GM10847 (cell line): Measurements from ENCODE around the gene GNG14.

Experiments used
- POLR2A ChIP-seq: IDR thresholded peaks from 2 replicates; pipeline ENCODE4 v1.6.1; 2011; ENCODE audit not compliant: insufficient read length; ENCODE audit errors: extremely low read depth

The GNG14 gene

DNA sequence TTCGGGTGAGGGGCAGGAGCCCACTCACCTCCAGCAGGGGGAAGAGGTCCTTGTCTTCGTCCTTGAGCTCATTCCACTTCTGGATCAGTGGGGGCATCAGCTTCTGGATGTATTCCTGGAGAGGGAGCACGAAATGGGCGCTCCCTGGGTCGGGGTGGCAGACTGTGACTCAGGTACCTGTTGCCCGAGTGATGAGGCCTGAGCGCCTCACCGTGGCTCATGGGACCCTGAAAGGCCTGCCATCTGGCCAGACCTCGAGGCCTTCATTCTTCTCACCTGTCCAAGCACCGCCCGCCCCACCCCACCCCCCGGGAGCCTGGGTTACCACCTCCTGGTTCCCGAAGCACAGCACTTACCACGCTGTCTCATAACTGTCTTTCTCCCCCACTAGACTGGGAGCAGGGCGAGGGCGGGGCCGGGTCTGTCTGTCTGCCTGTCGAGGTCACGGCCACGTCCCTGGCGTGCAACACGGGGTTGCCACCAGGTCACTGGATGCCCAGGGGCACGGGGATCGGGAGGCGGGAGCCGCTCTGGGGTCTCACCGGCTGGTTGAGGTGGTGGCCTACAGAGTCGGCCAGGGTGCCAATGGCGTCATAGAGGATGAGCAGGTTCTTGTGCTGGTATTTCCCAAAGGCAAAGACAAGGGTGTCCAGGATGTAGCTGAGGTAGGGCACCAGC is 18.0 kb downstream of the GNG14 start:
- TF ChIP-seq POLR2A, result no peak

DNA sequence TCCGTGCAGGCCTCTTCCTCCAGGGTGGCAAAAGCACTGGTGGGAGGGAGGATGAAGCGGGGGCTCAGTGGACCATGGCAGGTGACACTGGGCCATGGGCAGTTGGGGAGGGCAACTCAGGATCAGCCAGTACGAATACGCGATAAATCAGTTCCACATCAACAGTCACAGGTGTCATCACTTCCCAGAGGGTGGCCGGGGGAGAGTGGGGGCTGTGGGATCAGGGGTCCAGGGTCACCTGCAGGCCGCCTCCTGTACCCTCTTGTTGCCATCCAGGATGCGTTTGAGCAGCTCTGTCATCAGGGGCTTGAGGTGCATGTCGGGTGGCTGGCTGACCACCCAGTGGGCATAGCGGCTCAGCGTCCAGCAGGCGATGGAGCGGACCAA is 18.5 kb downstream of the GNG14 start:
- TF ChIP-seq POLR2A, result no peak

DNA sequence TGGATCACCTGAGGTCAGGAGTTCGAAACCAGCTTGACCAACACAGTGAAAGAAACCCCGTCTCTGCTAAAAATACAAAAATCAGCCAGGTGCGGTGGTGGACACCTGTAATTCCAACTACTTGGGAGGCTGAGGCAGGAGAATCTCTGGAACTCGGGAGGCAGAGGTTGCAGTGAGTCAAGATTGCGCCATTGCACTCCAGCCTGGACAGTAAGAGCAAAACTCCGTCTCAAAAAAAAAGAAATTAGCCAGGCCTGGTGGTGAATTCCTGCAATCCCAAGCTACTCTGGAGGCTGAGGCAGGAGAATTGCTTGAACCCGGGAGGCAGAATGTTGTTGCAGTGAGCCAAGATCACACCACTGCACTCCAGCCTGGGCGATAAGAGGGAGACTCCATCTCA is 20.8 kb downstream of the GNG14 start:
- TF ChIP-seq POLR2A, result no peak

DNA sequence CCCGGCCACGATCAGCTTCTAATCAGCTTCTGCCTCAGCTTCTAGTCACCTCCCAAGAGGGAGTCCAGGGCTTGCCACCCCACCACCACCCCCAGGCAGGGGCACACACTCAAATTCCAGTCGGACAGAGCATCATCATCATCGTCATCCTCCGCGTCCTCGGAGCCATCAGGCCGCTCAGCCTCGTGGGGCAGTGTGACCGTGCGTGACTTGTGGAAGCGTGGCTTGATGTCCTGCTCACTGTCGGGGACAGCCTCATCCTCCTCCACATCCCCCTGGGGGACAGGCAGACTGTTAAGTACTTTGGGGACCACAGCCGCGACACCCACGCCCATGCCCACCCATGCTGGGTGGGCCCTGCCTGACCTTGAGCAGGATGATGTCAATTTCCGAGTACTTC is 23.4 kb downstream of the GNG14 start:
- TF ChIP-seq POLR2A, result no peak

DNA sequence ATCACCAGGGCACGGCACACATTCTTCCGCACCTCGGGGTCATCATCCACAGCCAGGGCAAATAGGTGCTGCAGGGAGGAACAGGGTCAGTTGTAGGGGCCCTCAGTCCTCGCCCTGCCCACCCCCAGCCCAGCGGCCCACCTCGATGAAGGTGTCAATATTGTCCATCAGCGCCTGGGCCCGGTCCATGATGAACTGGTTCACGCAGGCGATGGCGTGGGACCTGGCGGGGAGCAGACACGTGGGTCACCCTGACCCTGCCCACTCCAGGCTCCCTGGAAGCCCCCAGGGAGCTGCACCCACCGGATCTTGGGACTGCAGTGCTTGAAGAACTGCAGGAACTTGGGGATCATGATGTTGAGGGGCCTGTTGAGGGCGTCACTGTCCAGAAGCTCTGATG is 27.3 kb downstream of the GNG14 start:
- TF ChIP-seq POLR2A, result no peak

DNA sequence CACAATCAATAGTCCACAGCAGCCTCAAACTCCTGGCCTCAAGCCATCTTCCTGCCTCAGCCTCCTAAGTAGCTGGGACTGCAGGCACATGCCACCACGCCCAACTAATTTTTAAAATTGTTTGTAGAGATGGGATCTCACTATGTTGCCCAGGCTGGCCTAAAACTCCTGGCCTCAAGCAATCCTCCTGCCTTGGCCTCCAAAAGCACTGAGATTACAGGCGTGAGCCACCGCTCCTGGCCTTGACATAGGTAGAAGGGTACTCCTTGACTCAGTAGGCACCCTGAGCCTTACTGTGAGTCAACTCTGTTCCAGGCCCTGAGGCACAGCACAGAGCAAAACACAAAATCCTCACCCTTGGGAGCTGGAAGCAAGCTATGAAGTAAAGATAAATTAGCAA is 28.1 kb downstream of the GNG14 start:
- no peak for TF ChIP-seq POLR2A

DNA sequence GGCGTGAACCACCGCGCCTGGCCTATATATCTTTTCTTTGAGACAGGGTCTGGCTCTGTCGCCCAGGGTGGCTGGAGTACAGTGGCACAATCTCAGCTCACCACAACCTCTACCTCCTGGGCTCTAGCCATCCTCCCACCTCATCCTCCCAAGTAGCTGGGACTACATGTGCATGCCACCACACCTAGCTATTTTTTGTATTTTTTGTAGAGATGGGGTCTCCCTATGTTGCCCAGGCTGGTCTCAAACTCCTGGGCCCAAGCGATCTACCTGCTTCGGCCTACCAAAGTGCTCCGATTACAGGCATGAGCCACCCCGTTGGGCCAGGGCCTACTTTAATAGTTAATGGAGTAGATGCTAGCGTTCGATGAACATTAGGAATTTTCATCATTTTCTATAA is 32.5 kb downstream of the GNG14 start:
- no peak for TF ChIP-seq POLR2A

DNA sequence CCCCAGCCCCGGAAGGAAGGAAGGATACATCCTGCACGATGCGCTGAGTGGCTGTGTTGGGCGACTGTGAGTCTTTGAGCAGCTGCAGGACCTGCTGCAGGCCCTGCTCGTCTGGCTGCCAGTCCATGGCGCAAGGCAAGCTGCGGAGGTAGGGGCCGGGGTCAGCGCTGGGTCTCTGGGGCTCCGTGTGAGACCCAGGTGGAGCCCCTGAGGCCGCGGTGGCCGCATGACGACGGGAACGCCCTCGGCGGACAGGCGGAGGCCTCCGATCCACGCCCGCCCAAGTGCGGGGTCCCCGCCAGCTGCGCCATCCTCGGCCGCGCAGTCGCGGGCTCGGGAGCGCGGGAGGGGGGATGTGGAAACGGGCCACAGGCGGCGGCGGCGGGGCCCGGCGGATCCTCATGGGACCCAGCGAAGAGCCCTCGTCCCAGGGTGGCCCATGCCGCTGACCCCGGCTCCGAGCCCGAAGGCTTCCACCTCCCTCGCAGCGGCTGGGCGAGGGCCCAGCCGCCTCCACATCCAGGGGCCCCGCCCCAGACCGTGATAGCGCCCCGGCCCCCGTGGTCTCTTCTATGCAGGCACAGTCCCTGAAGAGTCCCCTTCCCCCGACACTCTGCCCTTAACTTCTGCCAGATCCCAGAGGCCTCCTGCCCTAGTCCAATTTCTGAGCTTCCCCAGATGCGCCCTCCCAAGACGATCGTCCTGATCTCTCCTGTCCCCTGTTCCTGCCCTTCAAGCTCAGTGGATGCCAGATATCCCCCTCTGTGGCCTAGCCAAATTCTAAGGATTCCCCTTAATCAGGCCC is 33.3 kb downstream of the GNG14 start:
- no peak for TF ChIP-seq POLR2A

DNA sequence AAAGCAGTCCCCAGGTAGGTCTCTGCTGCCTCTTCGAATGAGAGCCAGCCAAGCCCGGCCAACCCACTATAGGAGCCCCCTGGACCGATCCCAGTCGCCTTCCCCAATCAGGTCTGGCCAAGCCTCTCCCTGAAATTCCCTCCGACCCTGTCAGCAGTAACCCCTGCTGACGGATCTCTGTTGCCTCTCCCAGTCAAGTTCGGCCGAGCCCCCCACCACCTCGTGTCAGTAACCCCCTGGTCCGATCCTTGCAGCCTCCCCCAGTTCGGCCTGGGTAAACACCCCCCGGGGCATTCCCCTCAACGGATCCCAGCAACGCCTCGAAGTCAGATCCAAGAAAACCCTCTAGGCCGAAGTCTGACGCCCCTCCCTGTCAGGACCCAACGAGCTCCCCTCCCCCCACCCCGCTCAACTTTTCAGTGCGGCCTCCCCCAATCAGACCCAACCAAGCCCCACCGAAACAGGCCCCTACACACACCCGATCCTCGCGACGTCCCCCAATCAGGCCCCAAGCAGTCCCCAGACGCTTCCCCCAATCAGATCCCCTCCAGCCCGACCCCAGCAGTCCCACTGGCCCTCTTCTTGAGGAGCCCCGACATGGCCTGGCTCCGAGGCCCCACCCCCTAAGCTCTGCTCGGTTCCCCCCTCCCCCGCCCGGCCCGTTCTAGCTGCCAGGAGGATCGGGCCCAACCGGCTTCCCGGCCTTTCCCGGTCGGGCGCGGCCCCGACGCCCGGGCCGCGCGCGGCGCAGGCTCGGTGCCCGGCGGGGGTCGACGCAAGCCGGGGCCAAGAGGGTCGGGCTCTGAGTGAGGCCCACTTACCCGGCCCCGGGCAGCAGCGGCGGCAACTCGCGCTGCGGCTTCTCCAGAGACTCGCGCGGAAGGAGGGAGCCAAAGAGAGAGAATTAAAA is 34.1 kb downstream of the GNG14 start:
- no peak for TF ChIP-seq POLR2A

DNA sequence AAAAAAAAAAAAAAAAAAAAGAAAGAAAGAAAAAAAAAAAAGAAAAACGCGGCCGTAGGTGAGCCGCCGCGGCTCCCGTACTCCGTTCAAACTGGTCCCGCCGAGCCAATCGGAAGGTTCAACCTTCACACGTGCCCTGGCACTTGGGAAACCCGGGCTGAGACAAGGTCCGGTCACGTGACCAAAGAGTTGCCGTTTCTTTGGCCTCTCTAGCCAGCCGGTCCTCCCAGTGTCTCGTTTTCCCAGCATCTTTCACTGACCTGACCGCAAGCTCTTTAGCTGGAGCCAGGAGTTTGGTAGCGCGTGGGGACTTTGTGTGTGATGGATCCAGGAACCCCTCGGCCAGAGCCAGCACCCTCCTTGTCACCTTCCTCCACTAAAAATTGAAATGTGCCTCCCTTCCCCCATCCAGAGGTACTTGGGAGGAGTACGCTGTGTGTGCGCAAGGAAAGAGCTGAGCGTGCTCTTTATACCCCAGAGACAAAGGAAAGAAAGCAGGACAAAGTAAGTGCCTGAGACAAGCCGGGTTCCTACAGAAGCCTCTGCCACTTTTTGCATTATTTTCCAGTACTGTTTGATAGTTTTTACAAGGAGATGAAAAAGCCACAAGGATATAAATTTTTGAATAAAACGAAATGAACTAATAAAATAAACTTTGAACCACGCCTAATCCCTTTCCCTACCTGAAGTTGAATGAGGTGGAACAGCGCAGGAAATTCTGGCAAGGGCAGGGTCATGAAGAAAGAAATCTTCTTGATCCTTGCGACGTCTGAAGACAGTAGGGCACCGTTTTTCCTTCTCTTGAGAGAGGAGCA is 35.0 kb downstream of the GNG14 start:
- no peak for TF ChIP-seq POLR2A

DNA sequence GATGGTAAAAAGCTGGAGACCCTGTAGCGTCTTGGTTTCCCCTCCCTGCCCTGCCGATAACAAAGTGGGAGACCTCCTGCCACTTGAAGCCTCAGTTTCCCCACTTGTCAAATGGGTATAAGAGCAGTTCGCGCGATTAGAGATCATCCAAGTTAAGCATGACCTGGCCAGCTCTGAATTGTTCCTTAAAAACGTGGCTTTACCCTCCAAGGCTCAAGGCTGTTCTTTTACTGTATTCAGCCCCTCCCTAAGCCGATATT is 35.5 kb downstream of the GNG14 start:
- no peak for TF ChIP-seq POLR2A

DNA sequence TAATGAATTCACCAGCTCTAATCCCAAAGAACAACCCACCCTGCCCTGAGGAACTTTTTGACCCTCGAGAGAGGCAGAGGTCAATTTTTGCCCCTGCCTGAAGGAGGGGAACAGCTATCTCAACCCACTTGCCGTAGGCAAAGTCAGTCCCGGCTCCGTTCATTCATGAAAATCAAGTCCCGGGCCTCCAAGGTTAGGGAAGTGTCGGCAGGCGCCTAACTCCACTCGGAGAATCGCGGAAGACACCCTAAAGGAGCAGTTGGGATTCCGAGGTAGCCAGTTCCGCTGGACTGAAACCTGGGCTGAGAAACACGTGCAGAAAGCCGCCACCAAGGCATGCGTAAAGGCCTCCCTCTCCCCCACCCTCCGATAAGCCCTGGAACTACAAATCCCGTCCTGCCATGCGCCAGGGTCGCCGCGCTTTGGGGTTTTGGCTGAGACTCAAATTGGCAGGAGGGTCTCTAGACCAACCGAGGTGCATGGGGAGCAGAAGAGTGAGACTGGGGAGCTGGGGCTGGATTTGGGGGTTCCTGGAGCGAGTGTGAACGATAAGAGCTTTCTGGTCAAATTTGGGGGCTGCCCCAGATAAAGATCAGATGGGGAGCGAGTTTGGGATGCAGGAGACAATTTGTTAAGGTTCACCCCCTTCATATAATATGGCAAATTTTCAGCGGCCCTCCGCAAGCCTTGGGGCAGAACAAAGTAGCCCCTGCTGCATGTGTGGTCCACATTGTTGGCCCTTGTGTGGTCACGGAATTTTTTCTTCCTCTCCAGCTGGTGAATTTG is 36.0 kb downstream of the GNG14 start, which contains the start of gene TNPO2:
Gene TNPO2 (minus strand): TSS at position 292 of the 786 bp plus-strand sequence. CDS start 2,955 bp downstream, outside the sequence.
- TF ChIP-seq POLR2A, result no peak

DNA sequence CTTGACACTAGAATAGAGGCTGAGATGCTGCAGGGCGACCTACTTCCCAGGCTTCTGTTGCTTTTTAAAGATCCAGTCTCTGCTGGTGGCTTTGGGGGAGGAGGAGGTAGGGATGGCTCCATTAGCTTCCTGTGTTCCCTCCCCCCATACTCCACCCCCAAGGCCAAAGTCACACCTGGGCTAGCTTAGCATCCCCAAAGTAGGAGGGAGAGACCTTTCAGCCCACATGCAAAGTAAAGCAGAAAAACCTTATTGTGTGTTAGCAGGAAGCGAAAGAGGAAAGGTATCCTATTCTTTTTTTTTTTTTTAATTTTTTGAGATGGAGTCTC is 39.2 kb downstream of the GNG14 start:
- no peak for TF ChIP-seq POLR2A

DNA sequence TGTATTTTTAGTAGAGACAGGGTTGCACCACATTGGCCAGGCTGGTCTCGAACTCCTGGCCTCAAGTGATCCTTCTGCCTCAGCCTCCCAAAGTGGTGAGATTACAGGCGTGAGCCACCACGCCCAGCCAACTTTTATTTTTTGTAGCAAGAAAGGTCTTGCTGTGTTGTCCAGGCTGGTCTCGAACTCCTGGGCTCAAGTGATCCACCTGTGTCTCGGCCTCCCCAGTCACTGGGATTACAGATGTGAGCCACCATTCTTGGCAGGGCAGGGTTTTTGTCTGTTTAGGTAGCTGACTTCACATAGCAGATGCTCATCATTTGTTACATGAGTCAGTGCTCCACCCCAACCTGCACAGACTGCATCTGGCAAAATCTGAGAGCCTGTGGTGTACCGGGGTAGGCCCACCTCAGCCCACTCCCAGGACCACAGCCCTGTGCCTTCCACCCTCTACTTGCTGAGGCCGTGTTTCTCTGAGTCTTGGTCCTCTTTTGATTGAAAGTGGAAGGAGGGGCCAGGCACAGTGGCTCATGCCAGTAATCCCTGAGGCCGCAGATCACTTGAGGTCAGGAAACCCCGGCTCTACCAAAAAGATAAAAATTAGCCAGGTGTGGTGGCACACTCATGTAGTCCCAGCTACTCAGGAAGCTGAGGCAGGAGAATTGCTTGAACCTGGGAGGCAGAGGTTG is 40.1 kb downstream of the GNG14 start:
- TF ChIP-seq POLR2A, result no peak
